NCI-H2171 treated with DMSO at 0.1 percent for 48 hours (cell line): ENCODE measurements around the gene INPP4A.
"Not testable (repeated sequence)": the region's sequence is repeated elsewhere in the genome, so short reads cannot be mapped to it uniquely, and the experiment has no call there.

ENCODE experiments used
- DNase-seq: peaks from one replicate; lab custom pipeline; 2025; lab: John Stamatoyannopoulos, UW

Gene INPP4A

GRCh38 chr2:98444436-98445176 is at the start of gene INPP4A:
Gene INPP4A (plus strand): TSS chr2:98444858. CDS start chr2:98520049, 75,191 bp downstream.
- DNase-seq = peak; percentile 77

- no peak for DNase-seq
These were observed 48.7 kb upstream of the INPP4A start for GRCh38 chr2:98395977-98396376.

GRCh38 chr2:98396745-98397355 is 47.8 kb upstream of the INPP4A start:
- DNase-seq = no peak

GRCh38 chr2:98399140-98399539 is 45.5 kb upstream of the INPP4A start:
- DNase-seq = no peak

GRCh38 chr2:98403878-98404277 is 40.8 kb upstream of the INPP4A start:
- no peak for DNase-seq

GRCh38 chr2:98404556-98405250 is 40.0 kb upstream of the INPP4A start:
- DNase-seq = no peak

GRCh38 chr2:98405301-98405700 is 39.4 kb upstream of the INPP4A start:
- no peak for DNase-seq

GRCh38 chr2:98408155-98408554 is 36.5 kb upstream of the INPP4A start:
- DNase-seq = no peak

- peak; percentile 75 for DNase-seq
These were observed 31.8 kb upstream of the INPP4A start for GRCh38 chr2:98412751-98413458.

GRCh38 chr2:98414246-98414645 is 30.4 kb upstream of the INPP4A start:
- not testable (repeated sequence) for DNase-seq

GRCh38 chr2:98415719-98416248 is 28.9 kb upstream of the INPP4A start:
- not testable (repeated sequence) for DNase-seq

- no peak for DNase-seq
These were observed 28.1 kb upstream of the INPP4A start for GRCh38 chr2:98416383-98417159.

- DNase-seq = no peak
These were observed 25.1 kb upstream of the INPP4A start for GRCh38 chr2:98419544-98419943.

GRCh38 chr2:98419977-98420725 is 24.5 kb upstream of the INPP4A start:
- DNase-seq = no peak

GRCh38 chr2:98422449-98422848 is 22.2 kb upstream of the INPP4A start:
- DNase-seq = no peak

- DNase-seq = no peak
These were observed 17.9 kb upstream of the INPP4A start for GRCh38 chr2:98426771-98427170.

GRCh38 chr2:98432145-98432544 is 12.5 kb upstream of the INPP4A start:
- no peak for DNase-seq

- no peak for DNase-seq
These were observed 11.2 kb upstream of the INPP4A start for GRCh38 chr2:98433363-98433964.

GRCh38 chr2:98434492-98434891 is 10.2 kb upstream of the INPP4A start:
- DNase-seq = no peak

- not testable (repeated sequence) for DNase-seq
These were observed 9.0 kb upstream of the INPP4A start for GRCh38 chr2:98435670-98436069.
